Measurements from ENCODE around the gene CRYL1. TPM values are rescaled to one million over a fixed set of nuclear protein-coding genes. Genes with fewer than 3 reads are reported as not detected.

The CRYL1 gene
- polyA plus RNA-seq, 1 donor from 2014 or later = 10.6 TPM

DNA sequence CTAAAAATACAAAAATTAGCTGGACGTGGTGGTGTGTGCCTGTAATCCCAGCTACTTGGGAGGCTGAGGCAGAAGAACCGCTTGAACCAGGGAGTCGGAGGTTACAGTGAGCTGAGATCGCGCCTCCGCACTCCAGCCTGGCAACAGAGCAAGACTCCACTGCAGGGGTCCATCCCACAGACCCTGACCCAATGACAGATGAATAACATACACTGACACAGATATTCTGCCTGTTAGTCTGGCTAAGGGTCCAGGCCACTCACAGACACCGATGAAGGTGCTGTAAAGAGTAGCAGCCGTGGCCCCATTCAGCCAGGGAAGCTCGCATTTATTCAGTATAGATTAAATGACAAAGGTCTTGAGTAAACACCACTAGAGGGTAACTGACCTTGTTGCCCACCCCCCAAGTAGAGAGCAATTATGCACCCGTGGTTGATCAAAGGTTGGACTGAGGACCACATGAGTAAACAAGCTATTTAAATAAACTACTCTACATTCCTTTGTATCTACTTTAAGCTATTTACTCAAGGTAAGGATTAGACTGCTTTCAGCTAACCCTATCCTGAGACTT lies 8.5 kb upstream of the CRYL1 start:
- no peaks in the 10 kb centered on the region for H3K9me2 ChIP-seq (ENCODE audit: insufficient read depth, low read length)
- no peak overlapping the region for H3K9ac ChIP-seq (ENCODE audit: low read length)
- no peak overlapping the region for H3K4me2 ChIP-seq (ENCODE audit: low read length)
- no peaks in the 10 kb centered on the region for H3K9me3 ChIP-seq (ENCODE audit: low read length)
- no peaks in the 10 kb centered on the region for H3F3A ChIP-seq (ENCODE audit: insufficient read depth, low read length, poor library complexity, severe bottlenecking)
- no peak overlapping the region for H3K27ac ChIP-seq (ENCODE audit: low read length)
- H3K79me2 ChIP-seq (replicated peaks; ENCODE audit: insufficient read depth, low read length) = no peaks in the 10 kb centered on the region
- no peak for TF ChIP-seq EZH2 (IDR thresholded peaks at IDR 0.05; ENCODE audit: borderline replicate concordance, insufficient read depth, low read length, poor library complexity, severe bottlenecking)
- TF ChIP-seq POLR2AphosphoS5 (IDR thresholded peaks at IDR 0.05) = no peak
- TF ChIP-seq, protein P1, sequence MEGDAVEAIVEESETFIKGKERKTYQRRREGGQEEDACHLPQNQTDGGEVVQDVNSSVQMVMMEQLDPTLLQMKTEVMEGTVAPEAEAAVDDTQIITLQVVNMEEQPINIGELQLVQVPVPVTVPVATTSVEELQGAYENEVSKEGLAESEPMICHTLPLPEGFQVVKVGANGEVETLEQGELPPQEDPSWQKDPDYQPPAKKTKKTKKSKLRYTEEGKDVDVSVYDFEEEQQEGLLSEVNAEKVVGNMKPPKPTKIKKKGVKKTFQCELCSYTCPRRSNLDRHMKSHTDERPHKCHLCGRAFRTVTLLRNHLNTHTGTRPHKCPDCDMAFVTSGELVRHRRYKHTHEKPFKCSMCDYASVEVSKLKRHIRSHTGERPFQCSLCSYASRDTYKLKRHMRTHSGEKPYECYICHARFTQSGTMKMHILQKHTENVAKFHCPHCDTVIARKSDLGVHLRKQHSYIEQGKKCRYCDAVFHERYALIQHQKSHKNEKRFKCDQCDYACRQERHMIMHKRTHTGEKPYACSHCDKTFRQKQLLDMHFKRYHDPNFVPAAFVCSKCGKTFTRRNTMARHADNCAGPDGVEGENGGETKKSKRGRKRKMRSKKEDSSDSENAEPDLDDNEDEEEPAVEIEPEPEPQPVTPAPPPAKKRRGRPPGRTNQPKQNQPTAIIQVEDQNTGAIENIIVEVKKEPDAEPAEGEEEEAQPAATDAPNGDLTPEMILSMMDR (IDR thresholded peaks at IDR 0.05; ENCODE audit: poor library complexity, severe bottlenecking) = no peak
- no peak for TF ChIP-seq SMC3 (conservative IDR thresholded peaks at IDR 0.05; ENCODE audit: poor library complexity)
- no peak for TF ChIP-seq TAF1 (IDR thresholded peaks at IDR 0.05; ENCODE audit: low read depth)
- TF ChIP-seq MXI1 (conservative IDR thresholded peaks at IDR 0.05; ENCODE audit: poor library complexity, severe bottlenecking) = no peak
- no peak for TF ChIP-seq EP300 (conservative IDR thresholded peaks at IDR 0.05; ENCODE audit: poor library complexity, severe bottlenecking)
- TF ChIP-seq, protein P2, sequence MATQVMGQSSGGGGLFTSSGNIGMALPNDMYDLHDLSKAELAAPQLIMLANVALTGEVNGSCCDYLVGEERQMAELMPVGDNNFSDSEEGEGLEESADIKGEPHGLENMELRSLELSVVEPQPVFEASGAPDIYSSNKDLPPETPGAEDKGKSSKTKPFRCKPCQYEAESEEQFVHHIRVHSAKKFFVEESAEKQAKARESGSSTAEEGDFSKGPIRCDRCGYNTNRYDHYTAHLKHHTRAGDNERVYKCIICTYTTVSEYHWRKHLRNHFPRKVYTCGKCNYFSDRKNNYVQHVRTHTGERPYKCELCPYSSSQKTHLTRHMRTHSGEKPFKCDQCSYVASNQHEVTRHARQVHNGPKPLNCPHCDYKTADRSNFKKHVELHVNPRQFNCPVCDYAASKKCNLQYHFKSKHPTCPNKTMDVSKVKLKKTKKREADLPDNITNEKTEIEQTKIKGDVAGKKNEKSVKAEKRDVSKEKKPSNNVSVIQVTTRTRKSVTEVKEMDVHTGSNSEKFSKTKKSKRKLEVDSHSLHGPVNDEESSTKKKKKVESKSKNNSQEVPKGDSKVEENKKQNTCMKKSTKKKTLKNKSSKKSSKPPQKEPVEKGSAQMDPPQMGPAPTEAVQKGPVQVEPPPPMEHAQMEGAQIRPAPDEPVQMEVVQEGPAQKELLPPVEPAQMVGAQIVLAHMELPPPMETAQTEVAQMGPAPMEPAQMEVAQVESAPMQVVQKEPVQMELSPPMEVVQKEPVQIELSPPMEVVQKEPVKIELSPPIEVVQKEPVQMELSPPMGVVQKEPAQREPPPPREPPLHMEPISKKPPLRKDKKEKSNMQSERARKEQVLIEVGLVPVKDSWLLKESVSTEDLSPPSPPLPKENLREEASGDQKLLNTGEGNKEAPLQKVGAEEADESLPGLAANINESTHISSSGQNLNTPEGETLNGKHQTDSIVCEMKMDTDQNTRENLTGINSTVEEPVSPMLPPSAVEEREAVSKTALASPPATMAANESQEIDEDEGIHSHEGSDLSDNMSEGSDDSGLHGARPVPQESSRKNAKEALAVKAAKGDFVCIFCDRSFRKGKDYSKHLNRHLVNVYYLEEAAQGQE (IDR thresholded peaks at IDR 0.05; ENCODE audit: borderline replicate concordance) = no peak
- TF ChIP-seq RAD21 (conservative IDR thresholded peaks at IDR 0.05) = no peak
- H3K27me3 ChIP-seq (ENCODE audit: insufficient read depth, low read depth, low read length) = no peaks in the 10 kb centered on the region
- no peak overlapping the region for H2AFZ ChIP-seq (ENCODE audit: low read depth, low read length)
- H3K4me3 ChIP-seq (ENCODE audit: low read length) = no peak overlapping the region
- no peaks in the 10 kb centered on the region for H3K36me3 ChIP-seq (ENCODE audit: insufficient read depth, low read length)
- H4K20me1 ChIP-seq (ENCODE audit: insufficient read depth) = no peaks in the 10 kb centered on the region

DNA sequence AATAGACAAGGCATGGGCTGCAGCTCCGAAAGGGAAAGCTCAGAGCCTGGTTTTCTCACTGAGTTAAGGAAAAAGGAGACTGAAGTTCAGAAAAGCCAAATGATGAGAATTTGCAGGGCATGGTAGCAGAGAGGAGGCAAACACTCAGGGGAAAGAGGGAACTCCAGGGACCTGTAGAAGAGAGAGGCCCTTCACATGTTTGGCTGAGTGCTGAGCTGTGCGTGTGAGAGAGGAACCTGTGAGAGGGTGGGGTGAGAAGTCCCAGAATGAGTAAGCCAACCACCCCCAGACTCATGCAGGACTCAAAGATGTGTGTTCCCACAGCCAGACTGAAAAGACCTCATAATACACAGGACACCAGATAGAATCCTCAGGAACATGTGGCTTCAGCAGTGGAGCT lies 2.8 kb upstream of the CRYL1 start:
- peaks cover 12% of the 10 kb centered on the region for H3K27me3 ChIP-seq (ENCODE audit: insufficient read depth, low read depth, low read length)
- no peaks in the 10 kb centered on the region for H3K9me2 ChIP-seq (ENCODE audit: insufficient read depth, low read length)
- H3K27ac ChIP-seq (ENCODE audit: low read length) = no peak overlapping the region
- H3K9ac ChIP-seq (ENCODE audit: low read length) = no peak overlapping the region
- H3K4me3 ChIP-seq (ENCODE audit: low read length) = no peak overlapping the region
- no peaks in the 10 kb centered on the region for H3K9me3 ChIP-seq (ENCODE audit: low read length)
- H3K79me2 ChIP-seq (replicated peaks; ENCODE audit: insufficient read depth, low read length) = no peaks in the 10 kb centered on the region
- H3F3A ChIP-seq (ENCODE audit: insufficient read depth, low read length, poor library complexity, severe bottlenecking) = no peaks in the 10 kb centered on the region
- H2AFZ ChIP-seq (ENCODE audit: low read depth, low read length) = no peak overlapping the region
- H3K4me2 ChIP-seq (ENCODE audit: low read length) = no peak overlapping the region
- H4K20me1 ChIP-seq (ENCODE audit: insufficient read depth) = no peaks in the 10 kb centered on the region
- no peaks in the 10 kb centered on the region for H3K36me3 ChIP-seq (ENCODE audit: insufficient read depth, low read length)
- no peak for TF ChIP-seq EP300 (conservative IDR thresholded peaks at IDR 0.05; ENCODE audit: poor library complexity, severe bottlenecking)
- TF ChIP-seq RAD21 (conservative IDR thresholded peaks at IDR 0.05) = no peak
- no peak for TF ChIP-seq EZH2 (IDR thresholded peaks at IDR 0.05; ENCODE audit: borderline replicate concordance, insufficient read depth, low read length, poor library complexity, severe bottlenecking)
- no peak for TF ChIP-seq MXI1 (conservative IDR thresholded peaks at IDR 0.05; ENCODE audit: poor library complexity, severe bottlenecking)
- TF ChIP-seq, protein P2 (IDR thresholded peaks at IDR 0.05; ENCODE audit: borderline replicate concordance) = no peak
- TF ChIP-seq, protein P1 (IDR thresholded peaks at IDR 0.05; ENCODE audit: poor library complexity, severe bottlenecking) = no peak
- TF ChIP-seq TAF1 (IDR thresholded peaks at IDR 0.05; ENCODE audit: low read depth) = no peak
- no peak for TF ChIP-seq POLR2AphosphoS5 (IDR thresholded peaks at IDR 0.05)

All from neural cell (in vitro differentiated cells).